A549 (cell line): ENCODE measurements around the gene PSD. TPM values are rescaled to one million over a fixed set of nuclear protein-coding genes. Genes with fewer than 3 reads are reported as not detected.
A peak's percentile ranks its signal among the peaks of the same experiment; 100 is the strongest.

ENCODE experiments used
- ATAC-seq, 2 experiments: fragments of 200-7000 bp in 1 of 2; fragments of >200 bp in 1 of 2; cut with Nextera tagmentation in 1 of 2; cut with Tn5 transposase in 1 of 2; 3 replicates each; pipeline versions ENCODE4 v1.8.0 to v1.9.1; 2018 to 2020; ENCODE audit warnings: mild to moderate bottlenecking in 1 of 2, moderate library complexity in 1 of 2
- CTCF ChIA-PET: fragments of 300-600 bp; sonication (Branson Sonifier 250); formaldehyde crosslinking; extraction: SDS; loops from one replicate; lab custom pipeline; 2021; ENCODE audit warnings: antibody characterized with exemption, inconsistent platforms; lab: Yijun Ruan, JAX
- POLR2A ChIA-PET: fragments of 350-600 bp; formaldehyde crosslinking; extraction: SDS; loops from one replicate; lab custom pipeline; 2021; ENCODE audit warnings: antibody characterized with exemption, inconsistent platforms; lab: Yijun Ruan, JAX
- DNase-seq, 2 experiments: peaks; one replicate each; pipeline versions ENCODE4 v3.0.0 to v3.0.0-alpha.2; 2011 to 2016; ENCODE audit warnings: low read depth in 1 of 2, low spot score in 1 of 2
- FAIRE-seq: peaks from 2 replicates; lab custom pipeline; 2011; peaks lifted over from hg19 to GRCh38; lab: Jason Lieb, UNC
- H3K27ac ChIP-seq, 2 experiments: fragments of >200 bp; sonication (Bioruptor Twin); formaldehyde crosslinking; 3 replicates each; pipeline ENCODE4 v1.5.1; 2016 to 2017
- H3K4me1 ChIP-seq: fragments of >200 bp; sonication (Bioruptor Twin); formaldehyde crosslinking; 3 replicates; pipeline ENCODE4 v1.6.1; 2016
- H3K4me2 ChIP-seq: fragments of >200 bp; sonication (Bioruptor Twin); formaldehyde crosslinking; 3 replicates; pipeline ENCODE4 v1.6.1; 2016
- H3K4me3 ChIP-seq: fragments of >200 bp; sonication (Bioruptor Twin); formaldehyde crosslinking; 3 replicates; pipeline ENCODE4 v1.5.1; 2016
- H3K9me3 ChIP-seq: fragments of >200 bp; sonication (Bioruptor Twin); formaldehyde crosslinking; 3 replicates; pipeline ENCODE4 v1.6.1; 2016
- ATOH8 ChIP-seq: fragments of 250-450 bp; sonication (Bioruptor Pico); IDR thresholded peaks from 2 replicates; pipeline ENCODE4 v1.5.0; 2020; ENCODE audit warnings: low read depth, mild to moderate bottlenecking, moderate library complexity
- BHLHE40 ChIP-seq: IDR thresholded peaks from 2 replicates; pipeline ENCODE4 v1.6.1; 2012; ENCODE audit warnings: low read depth, low read length, inconsistent platforms
- CBX2 ChIP-seq: fragments of 200-600 bp; sonication (generic); IDR thresholded peaks from 2 replicates; pipeline ENCODE4 v1.6.1; 2016; ENCODE audit warnings: low read depth, mild to moderate bottlenecking, borderline replicate concordance
- CEBPB ChIP-seq, 2 experiments: fragments of >200 bp in 1 of 2; sonication (Bioruptor Twin) in 1 of 2; formaldehyde crosslinking in 1 of 2; IDR thresholded peaks; 2 replicates each; pipeline ENCODE4 v1.6.1; 2012 to 2016
- CHD2 ChIP-seq: fragments of 150-350 bp; IDR thresholded peaks from 2 replicates; pipeline ENCODE4 v1.6.1; 2014; ENCODE audit warnings: low read length; ENCODE audit not compliant: partially characterized antibody
- EHMT2 ChIP-seq: fragments of 200-600 bp; sonication (generic); IDR thresholded peaks from 2 replicates; pipeline ENCODE4 v1.6.1; 2016; ENCODE audit warnings: antibody characterized with exemption, low read depth, mild to moderate bottlenecking, moderate library complexity
- ELK1 ChIP-seq: fragments of 150-350 bp; IDR thresholded peaks from 2 replicates; pipeline ENCODE4 v1.6.1; 2014; ENCODE audit warnings: low read depth, mild to moderate bottlenecking, low read length
- EP300 ChIP-seq, 2 experiments: fragments of >200 bp; sonication (Bioruptor Twin); formaldehyde crosslinking; IDR thresholded peaks; 2 replicates in 1 of 2; 3 replicates in 1 of 2; pipeline ENCODE4 v1.6.1; 2016 to 2017
- FOSL2 ChIP-seq, 2 experiments: fragments of 450-650 bp in 1 of 2; fragments of >200 bp in 1 of 2; sonication (Bioruptor Twin) in 1 of 2; formaldehyde crosslinking; IDR thresholded peaks; 2 replicates each; pipeline versions ENCODE4 v1.5.0 to v1.6.1; 2016 to 2020; ENCODE audit warnings: mild to moderate bottlenecking in 1 of 2, moderate library complexity in 1 of 2
- FOXS1 ChIP-seq: fragments of 250-450 bp; sonication (Bioruptor Pico); IDR thresholded peaks from 2 replicates; pipeline ENCODE4 v1.5.0; 2020; ENCODE audit warnings: mild to moderate bottlenecking, moderate library complexity
- HDAC2 ChIP-seq: fragments of 200-600 bp; sonication (generic); IDR thresholded peaks from 2 replicates; pipeline ENCODE4 v1.6.1; 2016
- HMGXB4 ChIP-seq: fragments of 250-450 bp; sonication (Bioruptor Pico); IDR thresholded peaks from 2 replicates; pipeline ENCODE4 v1.5.0; 2021; ENCODE audit warnings: mild to moderate bottlenecking, moderate library complexity, borderline replicate concordance
- JUN ChIP-seq, 2 experiments: fragments of >200 bp; sonication (Bioruptor Twin); formaldehyde crosslinking; IDR thresholded peaks; 2 replicates in 1 of 2; 3 replicates in 1 of 2; pipeline ENCODE4 v1.6.1; 2016 to 2017
- KDM1A ChIP-seq: fragments of 200-600 bp; sonication (generic); IDR thresholded peaks from 2 replicates; pipeline ENCODE4 v1.6.1; 2016; ENCODE audit warnings: low read depth, mild to moderate bottlenecking
- KDM5A ChIP-seq: fragments of 200-600 bp; sonication (generic); IDR thresholded peaks from 2 replicates; pipeline ENCODE4 v1.6.1; 2016; ENCODE audit warnings: antibody characterized with exemption, mild to moderate bottlenecking
- MAZ ChIP-seq: fragments of 150-350 bp; IDR thresholded peaks from 2 replicates; pipeline ENCODE4 v1.6.1; 2014; ENCODE audit warnings: antibody characterized with exemption, low read depth, low read length, borderline replicate concordance
- NFE2L2 ChIP-seq: fragments of 150-350 bp; conservative IDR thresholded peaks from 2 replicates; pipeline ENCODE4 v1.6.1; 2014; ENCODE audit warnings: low read length
- NR3C1 ChIP-seq: fragments of >200 bp; sonication (Bioruptor Twin); formaldehyde crosslinking; IDR thresholded peaks from 3 replicates; pipeline ENCODE4 v1.6.1; 2017
- RAD21 ChIP-seq, 2 experiments: fragments of >200 bp in 1 of 2; sonication (Bioruptor Twin) in 1 of 2; formaldehyde crosslinking in 1 of 2; IDR thresholded peaks in 1 of 2; conservative IDR thresholded peaks in 1 of 2; 2 replicates in 1 of 2; 3 replicates in 1 of 2; pipeline ENCODE4 v1.6.1; 2012 to 2018; ENCODE audit warnings: inconsistent platforms in 1 of 2
- RARB ChIP-seq: fragments of 250-450 bp; sonication (Bioruptor Pico); IDR thresholded peaks from 2 replicates; pipeline ENCODE4 v1.8.0; 2021; ENCODE audit warnings: mild to moderate bottlenecking, moderate library complexity
- RCOR1 ChIP-seq: fragments of 150-350 bp; IDR thresholded peaks from 2 replicates; pipeline ENCODE4 v1.6.1; 2014; ENCODE audit warnings: antibody characterized with exemption, low read length, low read depth
- RFX5 ChIP-seq: fragments of 450-650 bp; IDR thresholded peaks from 2 replicates; pipeline ENCODE4 v1.7.1; 2014; ENCODE audit warnings: antibody characterized with exemption, mild to moderate bottlenecking, moderate library complexity
- SMC3 ChIP-seq: fragments of >200 bp; sonication (Bioruptor Twin); formaldehyde crosslinking; IDR thresholded peaks from 3 replicates; pipeline ENCODE4 v1.6.1; 2018; ENCODE audit warnings: inconsistent platforms
- SREBF2 ChIP-seq: fragments of 450-650 bp; IDR thresholded peaks from 2 replicates; pipeline ENCODE4 v1.6.1; 2014; ENCODE audit warnings: mild to moderate bottlenecking, moderate library complexity
- TFCP2L1 ChIP-seq: fragments of 250-450 bp; sonication (Bioruptor Pico); IDR thresholded peaks from 2 replicates; pipeline ENCODE4 v1.5.0; 2021; ENCODE audit warnings: mild to moderate bottlenecking
- ZNF302 ChIP-seq: fragments of 250-450 bp; sonication (Bioruptor Pico); IDR thresholded peaks from 2 replicates; pipeline ENCODE4 v1.9.0; 2021; ENCODE audit warnings: inconsistent platforms, mild to moderate bottlenecking, moderate library complexity
- ZSCAN20 ChIP-seq: fragments of 250-450 bp; sonication (Bioruptor Pico); IDR thresholded peaks from 2 replicates; pipeline ENCODE4 v1.8.0; 2022; ENCODE audit warnings: mild to moderate bottlenecking, moderate library complexity
- WGBS: methylation state at CpG from one replicate; pipeline ENCODE4 v1.1.6; 2017; ENCODE audit errors: missing lambda C conversion rate; 5-methylcytosine and 5-hydroxymethylcytosine counted together
- polyA plus RNA-seq, 4 experiments: library from polyadenylated mRNA; depleted of rRNA in 3 of 4; stranded (reverse); fragments of >200 nt; fragmentation: RNase III in 1 of 4; extraction: RNeasy Plus Mini Kit Qiagen cat#74134 plus additional on column Dnase treatment in 1 of 4; gene quantifications; 2 replicates in 3 of 4; 3 replicates in 1 of 4; pipeline ENCODE4 v1.2.3, GENCODE V29; 2011 to 2017
- TF ChIP-seq, protein P1 (sequence below): fragments of >200 bp; sonication (Bioruptor Twin); formaldehyde crosslinking; IDR thresholded peaks from 3 replicates; pipeline ENCODE4 v1.6.1; 2016

The PSD gene
- polyA plus RNA-seq, 2 of the 4 experiments (the other 2 are of a cell fraction) = 0.14 to 0.75 TPM

GRCh38 chr10:102411341-102412255 is 7.0 kb downstream of the PSD start:
- no peak overlapping the region for H3K4me2 ChIP-seq
- POLR2A ChIA-PET = interaction anchor here (1.1 kb wide), 1 partner anchor 14 kb away, joined by 3 read pairs; no protein-coding TSS in a partner anchor
- FAIRE-seq (no peak), DNase-seq (no peak), ATAC-seq (no peak)
- H3K27ac ChIP-seq = no peak overlapping the region
- TF ChIP-seq FOSL2 (IDR thresholded peaks at IDR 0.05) (no peak), FOSL2 (CRISPR knock-in tag; IDR thresholded peaks at IDR 0.05) (no peak), JUN (IDR thresholded peaks at IDR 0.05) (no peak), CBX2 (no peak), TFCP2L1 (CRISPR knock-in tag) (no peak), RAD21 (conservative IDR thresholded peaks at IDR 0.05 in 1 of 2, IDR thresholded peaks at IDR 0.05 in 1 of 2) (no peak), KDM5A (no peak), HMGXB4 (CRISPR knock-in tag) (no peak), KDM1A (no peak), ATOH8 (CRISPR knock-in tag) (no peak), ZNF302 (CRISPR knock-in tag) (no peak), RFX5 (no peak), NFE2L2 (no peak), EHMT2 (no peak), BHLHE40 (no peak), CEBPB (IDR thresholded peaks at IDR 0.05) (no peak)
- CTCF ChIA-PET = interaction anchor here (1.0 to 7.7 kb wide), 9 partner anchors 8 to 243 kb away, joined by 3 to 90 read pairs (median 21); partner anchors contain the start of genes FBXL15 and NFKB2
- no peak overlapping the region for H3K4me3 ChIP-seq
- peaks cover 3% of the 10 kb centered on the region; the same call in 1 of the 3 replicates for H3K4me1 ChIP-seq
- WGBS = 72% methylated on average over 13 of the region's 14 CpGs
- no peaks in the 10 kb centered on the region for H3K9me3 ChIP-seq

DNA sequence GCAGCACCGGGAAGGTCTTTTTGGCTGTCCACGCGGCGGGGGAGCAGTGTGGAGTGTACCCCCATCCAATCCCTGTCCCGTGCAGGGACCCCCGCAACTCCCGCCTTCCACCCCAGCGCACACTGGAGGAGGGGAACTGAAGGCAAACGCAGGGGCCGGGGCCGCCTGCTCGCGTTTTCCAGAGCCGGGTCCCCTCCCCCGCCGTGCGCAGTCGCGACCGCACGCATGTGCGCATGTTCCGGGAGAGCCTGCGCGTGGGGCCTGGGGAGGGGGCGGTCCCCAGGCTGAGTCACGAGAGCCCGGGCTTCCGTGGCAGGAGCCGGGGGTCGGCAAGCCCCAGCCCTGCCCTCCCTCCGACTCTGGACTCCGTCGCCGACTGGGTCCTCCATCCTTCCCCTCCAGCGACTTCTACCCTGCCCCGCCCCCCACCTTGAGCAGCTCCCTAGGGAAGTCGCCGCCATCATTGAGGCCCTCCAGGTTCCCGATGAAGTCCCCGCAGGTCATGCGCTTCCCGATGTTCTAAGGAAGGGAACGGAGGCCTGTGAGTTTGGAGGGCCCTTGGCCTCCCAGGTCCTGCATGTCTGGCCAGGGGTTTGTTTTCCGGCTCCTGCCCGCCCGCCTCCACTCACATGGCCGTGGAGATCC is 8.0 kb downstream of the PSD start:
- TF ChIP-seq EP300 (IDR thresholded peaks at IDR 0.05) = no peak
- TF ChIP-seq NR3C1 = no peak
- TF ChIP-seq ELK1 = no peak
- TF ChIP-seq HDAC2 = no peak
- TF ChIP-seq CEBPB (IDR thresholded peaks at IDR 0.05) = no peak
- TF ChIP-seq SREBF2 = no peak
- TF ChIP-seq SMC3 = no peak
- no peak for TF ChIP-seq ATOH8 (CRISPR knock-in tag)
- no peak for TF ChIP-seq RARB (CRISPR knock-in tag)
- no peak for TF ChIP-seq FOXS1 (CRISPR knock-in tag)
- no peak for TF ChIP-seq CBX2
- no peak for TF ChIP-seq RCOR1
- no peak for TF ChIP-seq BHLHE40
- no peak for TF ChIP-seq CHD2
- no peak for TF ChIP-seq MAZ
- TF ChIP-seq ZSCAN20 (CRISPR knock-in tag) = no peak
- TF ChIP-seq, protein P1, sequence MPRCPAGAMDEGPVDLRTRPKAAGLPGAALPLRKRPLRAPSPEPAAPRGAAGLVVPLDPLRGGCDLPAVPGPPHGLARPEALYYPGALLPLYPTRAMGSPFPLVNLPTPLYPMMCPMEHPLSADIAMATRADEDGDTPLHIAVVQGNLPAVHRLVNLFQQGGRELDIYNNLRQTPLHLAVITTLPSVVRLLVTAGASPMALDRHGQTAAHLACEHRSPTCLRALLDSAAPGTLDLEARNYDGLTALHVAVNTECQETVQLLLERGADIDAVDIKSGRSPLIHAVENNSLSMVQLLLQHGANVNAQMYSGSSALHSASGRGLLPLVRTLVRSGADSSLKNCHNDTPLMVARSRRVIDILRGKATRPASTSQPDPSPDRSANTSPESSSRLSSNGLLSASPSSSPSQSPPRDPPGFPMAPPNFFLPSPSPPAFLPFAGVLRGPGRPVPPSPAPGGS = no peak
- no peak for DNase-seq
- peak overlapping the region; percentile 24 for H3K4me2 ChIP-seq
- ChIA-PET CTCF (interaction anchor here (1.0 to 7.3 kb wide), 7 partner anchors 11 to 242 kb away, joined by 3 to 90 read pairs (median 21); partner anchors contain the start of genes FBXL15 and NFKB2), POLR2A (no interaction called here)
- peaks cover 3% of the 10 kb centered on the region; the same call in 1 of the 3 replicates for H3K4me1 ChIP-seq
- FAIRE-seq = no peak
- WGBS = 47% methylated on average over 23 of the region's 48 CpGs
- peak overlapping the region; percentile 28; the same call in 2 of the 3 replicates for H3K4me3 ChIP-seq
- H3K27ac ChIP-seq = peak overlapping the region in 1 of 2 experiments; percentile 58; a peak in 2 of 6 replicates
- H3K9me3 ChIP-seq = no peaks in the 10 kb centered on the region
- no peak for ATAC-seq
